Endothelial cell of umbilical vein (primary cell): Measurements from ENCODE around the gene CA14. TPM values are rescaled to one million over a fixed set of nuclear protein-coding genes. Genes with fewer than 3 reads are reported as not detected.

Experiments
- BruUV-seq: library from RNA; stranded (reverse); fragments of 400-500 nt; replicated peaks from 2 replicates; lab custom pipeline; 2021; lab: Mats Ljungman, UMichigan
- CTCF ChIA-PET: fragments of 300-600, 350-600 bp; sonication (Branson Sonifier 250); formaldehyde crosslinking; loops from one replicate; lab custom pipeline; 2021; ENCODE audit warnings: antibody characterized with exemption, inconsistent platforms; lab: Charles Lee
- POLR2A ChIA-PET: fragments of 300-600, 350-600 bp; sonication (Branson Sonifier 250); formaldehyde crosslinking; loops from one replicate; lab custom pipeline; 2021; ENCODE audit warnings: antibody characterized with exemption, inconsistent platforms; lab: Charles Lee
- DNase-seq: peaks from one replicate; pipeline ENCODE4 v3.0.0-alpha.2; 2011; ENCODE audit warnings: low read depth, low spot score
- FAIRE-seq: peaks from 2 replicates; lab custom pipeline; 2011; peaks lifted over from hg19 to GRCh38; lab: Jason Lieb, UNC
- H2AFZ ChIP-seq: 2 replicates; pipeline ENCODE4 v1.6.0; 2012; ENCODE audit warnings: low read depth, low read length, control low read depth, inconsistent platforms
- H3K27ac ChIP-seq: 2 replicates; pipeline ENCODE4 v1.5.1; 2011; ENCODE audit warnings: low read depth, mild to moderate bottlenecking, control low read depth, low read length, moderate library complexity; ENCODE audit not compliant: insufficient read depth
- H3K27me3 ChIP-seq, 2 experiments: 2 replicates each; pipeline versions ENCODE4 v1.6.0 to v1.6.1; 2011; ENCODE audit warnings: low read length in 2 of 2, mixed read lengths in 1 of 2; ENCODE audit not compliant: control insufficient read depth in 2 of 2, insufficient read depth in 2 of 2
- H3K36me3 ChIP-seq, 2 experiments: 2 replicates in 1 of 2; 3 replicates in 1 of 2; pipeline ENCODE4 v1.5.1; 2011; ENCODE audit warnings: low read length in 2 of 2, mild to moderate bottlenecking in 1 of 2, moderate library complexity in 1 of 2; ENCODE audit not compliant: control insufficient read depth in 2 of 2, insufficient read depth in 2 of 2; ENCODE audit errors: extremely low read depth in 1 of 2
- H3K4me1 ChIP-seq: 3 replicates; pipeline ENCODE4 v1.5.1; 2011; ENCODE audit warnings: mild to moderate bottlenecking, low read length; ENCODE audit not compliant: control insufficient read depth, insufficient read depth; ENCODE audit errors: extremely low read depth
- H3K4me2 ChIP-seq: 2 replicates; pipeline ENCODE4 v1.6.1; 2011; ENCODE audit warnings: low read length, control low read depth, mixed read lengths; ENCODE audit not compliant: insufficient read depth
- H3K4me3 ChIP-seq, 3 experiments: fragments of 200-600 bp in 1 of 3; sonication (generic), shearing (Covaris generic) in 1 of 3; replicated peaks in 1 of 3; 2 replicates each; pipeline ENCODE4 v1.5.1; 2011 to 2016; ENCODE audit warnings: control low read depth in 3 of 3, low read length in 3 of 3, mild to moderate bottlenecking in 2 of 3, inconsistent platforms in 1 of 3, low read depth in 1 of 3, moderate library complexity in 1 of 3; ENCODE audit not compliant: insufficient read depth in 1 of 3
- H3K79me2 ChIP-seq: 2 replicates; pipeline ENCODE4 v1.6.0; 2012; ENCODE audit warnings: low read length, inconsistent platforms; ENCODE audit not compliant: control insufficient read depth, insufficient read depth
- H3K9ac ChIP-seq: replicated peaks from 2 replicates; pipeline ENCODE3; 2011; ENCODE audit warnings: low read length, control low read depth; ENCODE audit not compliant: insufficient read depth; ENCODE audit errors: extremely low read depth
- H3K9me1 ChIP-seq: replicated peaks from 3 replicates; pipeline ENCODE4 v1.6.0; 2011; ENCODE audit warnings: mild to moderate bottlenecking, low read length; ENCODE audit not compliant: control insufficient read depth, insufficient read depth; ENCODE audit errors: extremely low read depth
- H3K9me3 ChIP-seq: replicated peaks from 2 replicates; pipeline ENCODE4 v1.5.1; 2012; ENCODE audit warnings: low read length, inconsistent platforms; ENCODE audit not compliant: control insufficient read depth, insufficient read depth
- H4K20me1 ChIP-seq: replicated peaks from 2 replicates; pipeline ENCODE3; 2011; ENCODE audit warnings: mild to moderate bottlenecking, low read length; ENCODE audit not compliant: control insufficient read depth, insufficient read depth; ENCODE audit errors: extremely low read depth
- CTCF ChIP-seq, 2 donors: IDR thresholded peaks; 1 replicate in 1 of 2; 2 replicates in 1 of 2; pipeline ENCODE4 v1.5.1; 2011; ENCODE audit warnings: low read length in 2 of 2, mild to moderate bottlenecking in 2 of 2, moderate library complexity in 2 of 2, control low read depth in 1 of 2, inconsistent platforms in 1 of 2, low read depth in 1 of 2; ENCODE audit not compliant: insufficient read depth in 1 of 2; ENCODE audit errors: extremely low read depth in 1 of 2
- FOS ChIP-seq: IDR thresholded peaks from 2 replicates; pipeline ENCODE4 v1.6.1; 2011; ENCODE audit warnings: mild to moderate bottlenecking, low read length, moderate library complexity, borderline replicate concordance; ENCODE audit not compliant: insufficient read depth
- GATA2 ChIP-seq: IDR thresholded peaks from 2 replicates; pipeline ENCODE4 v1.7.0; 2011; ENCODE audit warnings: low read depth, mild to moderate bottlenecking, moderate library complexity, mixed read lengths, low read length; ENCODE audit not compliant: insufficient read length, insufficient read depth
- POLR2A ChIP-seq: IDR thresholded peaks from 2 replicates; pipeline ENCODE4 v1.6.1; 2012; ENCODE audit warnings: low read depth, mild to moderate bottlenecking, control low read depth, low read length
- dilution Hi-C: fragments of 300-500 bp; cut with MboI; formaldehyde crosslinking; loops from one replicate; pipeline ENCODE4 v1.15.0; 2019; ENCODE audit warnings: low sequenced_read_pairs; ENCODE audit not compliant: extremely low pct_ligation_motif_present
- intact Hi-C: fragments of 100-400 bp; cut with micrococcal nuclease; formaldehyde crosslinking; loops from one replicate; pipeline ENCODE4 v1.10.0; 2022
- polyA plus RNA-seq, 4 experiments: library from polyadenylated mRNA; depleted of rRNA in 3 of 4; stranded (reverse) in 3 of 4; unstranded in 1 of 4; fragments of >200 nt; gene quantifications; 2 replicates each; pipeline versions ENCODE4 v1.2.1 to v1.2.3, GENCODE V29; 2011 to 2012; ENCODE audit warnings: missing spikeins in 1 of 4
- total RNA-seq: library from RNA; stranded (reverse); gene quantifications from 2 replicates; pipeline ENCODE4 v1.2.3, GENCODE V29; 2021

The CA14 gene
- total and polyA plus RNA-seq, 2 donors (not counting 3 experiments of a cell fraction or from before 2014, with no cell fraction given): not detected

- no peaks in the 10 kb centered on the region for H3K79me2 ChIP-seq
- CTCF ChIA-PET: interaction anchor here (1.6 kb wide), 1 partner anchor 35 kb away, joined by 5 read pairs; no protein-coding TSS in a partner anchor
- dilution Hi-C loops: no loop called here
Measured at GRCh38 chr1:150221552-150221951, 36.0 kb upstream of the CA14 start.

More at GRCh38 chr1:150221552-150221951, 36.0 kb upstream of the CA14 start:
- no peaks in the 10 kb centered on the region for H3K9me3 ChIP-seq
- BruUV-seq: no TSS peak
- TF ChIP-seq POLR2A (no peak), GATA2 (no peak), FOS (no peak), CTCF (IDR thresholded peaks at IDR 0.05; ENCODE audit: extremely low read depth in 1 of 2, insufficient read depth in 1 of 2, low read depth in 1 of 2, low read length in 2 of 2) (peak; percentile 11 to 17)
- intact Hi-C loops: no loop called here
- no peaks in the 10 kb centered on the region for H3K9me1 ChIP-seq
- FAIRE-seq (no peak), DNase-seq (no peak)
- no peak overlapping the region for H3K4me3 ChIP-seq
- peaks cover 4 to 11% of the 10 kb centered on the region in 2 experiments for H3K36me3 ChIP-seq
- no peak overlapping the region for H3K27ac ChIP-seq
- H3K9ac ChIP-seq: no peak overlapping the region
- POLR2A ChIA-PET: no interaction called here
- no peaks in the 10 kb centered on the region for H3K27me3 ChIP-seq
- no peak overlapping the region for H2AFZ ChIP-seq
- H4K20me1 ChIP-seq: no peaks in the 10 kb centered on the region
- no peak overlapping the region for H3K4me2 ChIP-seq
- H3K4me1 ChIP-seq: no peaks in the 10 kb centered on the region
